Measurements from ENCODE around the gene GRAMD1A.

GRCh38 chr19:34960103-34960805 lies 39.9 kb upstream of the GRAMD1A start:
- TF ChIP-seq CTCF (conservative IDR thresholded peaks at IDR 0.05) (no peak), ZFX (IDR thresholded peaks at IDR 0.05) (no peak)
